Umbilical cord (tissue), 2 donors: ENCODE measurements around the gene DSCAML1. TPM values are rescaled to one million over a fixed set of nuclear protein-coding genes. Genes with fewer than 3 reads are reported as not detected.

Source experiments
- DNase-seq: peaks from one replicate; pipeline ENCODE4 v3.0.0-alpha.2; 2015; ENCODE audit warnings: low spot score
- total RNA-seq: library from RNA; depleted of rRNA; stranded (reverse); fragments of >200 nt; gene quantifications from one replicate; pipeline ENCODE4 v1.2.3, GENCODE V29; 2014; ENCODE audit warnings: low replicate concordance; ENCODE audit not compliant: insufficient read depth

The DSCAML1 gene
- total RNA-seq, 1 donor from 2014 or later: 1.4 TPM

GRCh38 chr11:117725048-117725734, 71.8 kb downstream of the DSCAML1 start:
- no peak for DNase-seq

- DNase-seq: no peak
Measured at GRCh38 chr11:117724621-117725020, 72.4 kb downstream of the DSCAML1 start.

- no peak for DNase-seq
Measured at GRCh38 chr11:117724104-117724503, 72.9 kb downstream of the DSCAML1 start.

GRCh38 chr11:117723277-117724024, 73.6 kb downstream of the DSCAML1 start:
- DNase-seq: peak; percentile 55

GRCh38 chr11:117722082-117722481, 74.9 kb downstream of the DSCAML1 start:
- DNase-seq: peak; percentile 95

- no peak for DNase-seq
Measured at GRCh38 chr11:117720061-117720511, 76.9 kb downstream of the DSCAML1 start.

- DNase-seq: no peak
Measured at GRCh38 chr11:117719480-117719879, 77.5 kb downstream of the DSCAML1 start.

- peak; percentile 17 for DNase-seq
Measured at GRCh38 chr11:117717485-117718314, 79.3 kb downstream of the DSCAML1 start.

- no peak for DNase-seq
Measured at GRCh38 chr11:117716521-117717440, 80.2 kb downstream of the DSCAML1 start.

- DNase-seq: no peak
Measured at GRCh38 chr11:117715801-117716200, 81.2 kb downstream of the DSCAML1 start.

- DNase-seq: no peak
Measured at GRCh38 chr11:117713538-117713991, 83.5 kb downstream of the DSCAML1 start.

- no peak for DNase-seq
Measured at GRCh38 chr11:117712530-117712929, 84.5 kb downstream of the DSCAML1 start.

GRCh38 chr11:117711331-117711730, 85.7 kb downstream of the DSCAML1 start:
- no peak for DNase-seq

GRCh38 chr11:117710211-117710610, 86.8 kb downstream of the DSCAML1 start:
- DNase-seq: no peak

GRCh38 chr11:117706322-117706814, 90.6 kb downstream of the DSCAML1 start:
- no peak for DNase-seq

GRCh38 chr11:117705866-117706265, 91.2 kb downstream of the DSCAML1 start:
- DNase-seq: no peak

- no peak for DNase-seq
Measured at GRCh38 chr11:117704395-117705100, 92.5 kb downstream of the DSCAML1 start.

- no peak for DNase-seq
Measured at GRCh38 chr11:117702946-117703598, 93.9 kb downstream of the DSCAML1 start.

GRCh38 chr11:117701781-117702180, 95.2 kb downstream of the DSCAML1 start:
- DNase-seq: no peak

GRCh38 chr11:117700551-117700950, 96.5 kb downstream of the DSCAML1 start:
- DNase-seq: no peak
